WTC11 (cell line): ENCODE results near the gene AGBL1. TPM values are rescaled to one million over a fixed set of nuclear protein-coding genes. Genes with fewer than 3 reads are reported as not detected.

ENCODE experiments used
- ATAC-seq: fragments of 200-7000 bp; cut with Tn5 transposase; 2 replicates; pipeline ENCODE4 v1.10.0; 2021; ENCODE audit warnings: mild to moderate bottlenecking, moderate library complexity
- CTCF ChIA-PET: fragments of 300-600 bp; sonication (Branson Sonifier 250); formaldehyde crosslinking; loops from one replicate; lab custom pipeline; 2021; ENCODE audit warnings: antibody characterized with exemption; lab: Charles Lee
- POLR2A ChIA-PET: fragments of 350-600 bp; sonication (Branson Sonifier 250); formaldehyde crosslinking; loops from one replicate; lab custom pipeline; 2021; ENCODE audit warnings: antibody characterized with exemption; lab: Charles Lee
- DNase-seq: peaks from one replicate; pipeline ENCODE4 v3.0.0; 2021; ENCODE audit warnings: low spot score
- H3K27ac Mint-ChIP-seq: 2 replicates; pipeline ENCODE4 v1.8.0; 2021; ENCODE audit warnings: mixed read lengths
- H3K27me3 Mint-ChIP-seq: 2 replicates; pipeline ENCODE4 v1.8.0; 2021; ENCODE audit warnings: low read depth, mild to moderate bottlenecking, moderate library complexity, mixed read lengths
- H3K36me3 Mint-ChIP-seq: 2 replicates; pipeline ENCODE4 v1.8.0; 2021; ENCODE audit warnings: mixed read lengths
- H3K4me1 Mint-ChIP-seq: 2 replicates; pipeline ENCODE4 v1.8.0; 2022; ENCODE audit warnings: mixed read lengths
- H3K4me3 Mint-ChIP-seq: 2 replicates; pipeline ENCODE4 v1.8.0; 2021; ENCODE audit warnings: mild to moderate bottlenecking, moderate library complexity, mixed read lengths
- H3K9me3 Mint-ChIP-seq: 2 replicates; pipeline ENCODE4 v1.8.0; 2021; ENCODE audit warnings: mixed read lengths
- ATF3 ChIP-seq: sonication (generic); formaldehyde crosslinking; conservative IDR thresholded peaks from 2 replicates; pipeline ENCODE4 v1.8.1; 2022; ENCODE audit warnings: mild to moderate bottlenecking, missing genetic modification reagents
- EMX1 ChIP-seq: fragments of 250-450 bp; sonication (Bioruptor Pico); IDR thresholded peaks from 2 replicates; pipeline ENCODE4 v1.8.0; 2021; ENCODE audit warnings: mild to moderate bottlenecking
- ERG ChIP-seq: fragments of 250-450 bp; sonication (Bioruptor Pico); IDR thresholded peaks from 2 replicates; pipeline ENCODE4 v1.8.0; 2021; ENCODE audit warnings: mild to moderate bottlenecking
- FOXP4 ChIP-seq: sonication (generic); formaldehyde crosslinking; IDR thresholded peaks from 2 replicates; pipeline ENCODE4 v1.8.0; 2022; ENCODE audit warnings: mild to moderate bottlenecking, missing genetic modification reagents
- HMGA2 ChIP-seq: fragments of 250-450 bp; sonication (Bioruptor Pico); IDR thresholded peaks from 2 replicates; pipeline ENCODE4 v1.4.0; 2021; ENCODE audit warnings: mild to moderate bottlenecking, moderate library complexity
- HMGXB4 ChIP-seq: sonication (generic); formaldehyde crosslinking; IDR thresholded peaks from 2 replicates; pipeline ENCODE4 v1.8.1; 2023; ENCODE audit warnings: mild to moderate bottlenecking, moderate library complexity, missing genetic modification reagents
- NFATC4 ChIP-seq: fragments of 250-450 bp; sonication (Bioruptor Pico); IDR thresholded peaks from 2 replicates; pipeline ENCODE4 v1.9.0; 2021; ENCODE audit warnings: mild to moderate bottlenecking
- NR2C2 ChIP-seq: sonication (generic); formaldehyde crosslinking; IDR thresholded peaks from 2 replicates; pipeline ENCODE4 v1.8.0; 2022; ENCODE audit warnings: mild to moderate bottlenecking, missing genetic modification reagents
- OVOL2 ChIP-seq: fragments of 250-450 bp; sonication (Bioruptor Pico); IDR thresholded peaks from 2 replicates; pipeline ENCODE4 v1.9.0; 2021; ENCODE audit warnings: mild to moderate bottlenecking, borderline replicate concordance
- PRDM15 ChIP-seq: sonication (generic); formaldehyde crosslinking; IDR thresholded peaks from 2 replicates; pipeline ENCODE4 v1.8.0; 2022; ENCODE audit warnings: missing genetic modification reagents
- SMAD4 ChIP-seq: sonication (generic); formaldehyde crosslinking; IDR thresholded peaks from 2 replicates; pipeline ENCODE4 v1.8.0; 2022; ENCODE audit warnings: mild to moderate bottlenecking, missing genetic modification reagents
- SP1 ChIP-seq: sonication (generic); formaldehyde crosslinking; conservative IDR thresholded peaks from 2 replicates; pipeline ENCODE4 v1.8.1; 2022; ENCODE audit warnings: missing genetic modification reagents
- TCF7 ChIP-seq: sonication (generic); formaldehyde crosslinking; IDR thresholded peaks from 2 replicates; pipeline ENCODE4 v1.8.0; 2022; ENCODE audit warnings: mild to moderate bottlenecking, low read depth, missing genetic modification reagents, moderate library complexity
- USF1 ChIP-seq: sonication (generic); formaldehyde crosslinking; IDR thresholded peaks from 2 replicates; pipeline ENCODE4 v1.8.0; 2022; ENCODE audit warnings: mild to moderate bottlenecking, missing genetic modification reagents
- ZBTB21 ChIP-seq: sonication (generic); formaldehyde crosslinking; IDR thresholded peaks from 2 replicates; pipeline ENCODE4 v1.8.1; 2023; ENCODE audit warnings: mild to moderate bottlenecking, missing genetic modification reagents, borderline replicate concordance
- ZMAT4 ChIP-seq: fragments of 250-450 bp; sonication (Bioruptor Pico); IDR thresholded peaks from 2 replicates; pipeline ENCODE4 v1.9.0; 2021; ENCODE audit warnings: mild to moderate bottlenecking
- ZNF425 ChIP-seq: fragments of 250-450 bp; sonication (Bioruptor Pico); conservative IDR thresholded peaks from 2 replicates; pipeline ENCODE4 v1.9.0; 2021; ENCODE audit warnings: mild to moderate bottlenecking
- ZNF512 ChIP-seq: sonication (generic); formaldehyde crosslinking; IDR thresholded peaks from 2 replicates; pipeline ENCODE4 v1.8.1; 2022; ENCODE audit warnings: missing genetic modification reagents, borderline replicate concordance
- ZNF671 ChIP-seq: fragments of 250-450 bp; sonication (Bioruptor Pico); IDR thresholded peaks from 2 replicates; pipeline ENCODE4 v1.8.0; 2021; ENCODE audit warnings: mild to moderate bottlenecking
- total RNA-seq: library from RNA; stranded (reverse); gene quantifications from 3 replicates; pipeline ENCODE4 v1.2.3, GENCODE V29; 2021

Gene AGBL1
- total RNA-seq, 1 experiment from 2014 or later = not detected

GRCh38 chr15:86064326-86064725, 15.3 kb upstream of the AGBL1 start:
- ATAC-seq (no peak), DNase-seq (no peak)
- no peak overlapping the region for H3K27ac Mint-ChIP-seq
- no peak overlapping the region for H3K4me3 Mint-ChIP-seq
- POLR2A ChIA-PET = interaction anchor here (0.5 kb wide), 1 partner anchor 11 kb away, joined by 6 read pairs; no protein-coding TSS in a partner anchor
- CTCF ChIA-PET = interaction anchor here (1.1 to 3.2 kb wide), 3 partner anchors 24 to 184 kb away, joined by 3 to 10 read pairs (median 4); no protein-coding TSS in a partner anchor
- no peak for TF ChIP-seq ZMAT4
- TF ChIP-seq ZNF425 = no peak
- no peak for TF ChIP-seq ERG
- TF ChIP-seq NR2C2 (CRISPR knock-in tag) = no peak
- no peak for TF ChIP-seq HMGXB4
- no peak for TF ChIP-seq HMGA2
- TF ChIP-seq ZBTB21 (CRISPR knock-in tag) = no peak
- no peaks in the 10 kb centered on the region for H3K9me3 Mint-ChIP-seq
- no peaks in the 10 kb centered on the region for H3K36me3 Mint-ChIP-seq
- no peaks in the 10 kb centered on the region for H3K27me3 Mint-ChIP-seq
- peaks cover 6% of the 10 kb centered on the region; the same call in 1 of the 2 replicates for H3K4me1 Mint-ChIP-seq

- TF ChIP-seq ATF3 (CRISPR knock-in tag) (no peak), NR2C2 (CRISPR knock-in tag) (no peak), NFATC4 (CRISPR knock-in tag) (no peak), TCF7 (CRISPR knock-in tag) (no peak), EMX1 (CRISPR knock-in tag) (no peak), USF1 (CRISPR knock-in tag) (no peak), PRDM15 (no peak), ZNF671 (CRISPR knock-in tag) (no peak), SMAD4 (CRISPR knock-in tag) (no peak), FOXP4 (CRISPR knock-in tag) (no peak), ZNF512 (no peak), ZBTB21 (CRISPR knock-in tag) (no peak), OVOL2 (CRISPR knock-in tag) (no peak), SP1 (no peak)
- TF ChIP-seq, all 79 proteins: peak for 0
- H3K36me3 Mint-ChIP-seq = no peaks in the 10 kb centered on the region
- DNase-seq (no peak), ATAC-seq (no peak)
- ChIA-PET POLR2A (interaction anchor here (0.6 kb wide), 1 partner anchor 204 kb away, joined by 3 read pairs; no protein-coding TSS in a partner anchor), CTCF (no interaction called here)
- no peaks in the 10 kb centered on the region for H3K9me3 Mint-ChIP-seq
- H3K27ac Mint-ChIP-seq = no peak overlapping the region
- H3K27me3 Mint-ChIP-seq = no peaks in the 10 kb centered on the region
- H3K4me3 Mint-ChIP-seq = no peak overlapping the region
- H3K4me1 Mint-ChIP-seq = peaks cover 6% of the 10 kb centered on the region; the same call in 1 of the 2 replicates
These were observed 13.4 kb upstream of the AGBL1 start for GRCh38 chr15:86066174-86066834.
